Measurements from ENCODE around the gene UQCC2.
A peak's percentile ranks its signal among the peaks of the same experiment; 100 is the strongest.

UQCC2 gene

DNA sequence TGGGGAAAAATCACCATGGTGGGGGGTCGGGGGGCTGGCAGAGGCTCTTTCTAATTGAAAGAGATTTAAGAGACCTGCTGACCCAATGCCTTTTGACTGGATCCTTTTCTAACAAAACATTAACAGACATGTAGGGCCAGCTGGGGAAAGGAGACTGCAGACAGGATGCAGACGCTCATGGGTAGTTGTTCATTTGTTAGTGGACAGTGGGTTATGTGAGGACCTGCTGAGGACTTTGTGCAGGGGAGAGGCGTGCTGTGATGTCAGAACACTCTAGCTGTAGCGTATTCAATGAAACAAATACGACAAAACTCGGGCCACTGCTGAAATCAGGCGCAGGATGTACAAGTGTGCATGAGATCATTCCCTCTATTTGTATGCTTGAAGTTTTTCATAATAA, 34.0 kb upstream of the UQCC2 start:
- DNase-seq (ENCODE audit: extremely low spot score) = no peak
- TF ChIP-seq NFRKB (IDR thresholded peaks at IDR 0.05) (no peak), HDGF (IDR thresholded peaks at IDR 0.05; ENCODE audit: borderline replicate concordance) (no peak), ARNT (IDR thresholded peaks at IDR 0.05) (no peak), ELF4 (IDR thresholded peaks at IDR 0.05) (no peak), TARDBP (IDR thresholded peaks at IDR 0.05) (no peak), CTBP1 (IDR thresholded peaks at IDR 0.05; ENCODE audit: borderline replicate concordance) (no peak), SUZ12 (IDR thresholded peaks at IDR 0.05) (no peak), FOXK2 (IDR thresholded peaks at IDR 0.05) (no peak), L3MBTL2 (conservative IDR thresholded peaks at IDR 0.05) (no peak), ZNF384 (IDR thresholded peaks at IDR 0.05) (no peak), FOXA1 (IDR thresholded peaks at IDR 0.05) (no peak), LEF1 (IDR thresholded peaks at IDR 0.05; ENCODE audit: borderline replicate concordance) (no peak), SP1 (IDR thresholded peaks at IDR 0.05) (no peak)
- TF ChIP-seq, protein P1, sequence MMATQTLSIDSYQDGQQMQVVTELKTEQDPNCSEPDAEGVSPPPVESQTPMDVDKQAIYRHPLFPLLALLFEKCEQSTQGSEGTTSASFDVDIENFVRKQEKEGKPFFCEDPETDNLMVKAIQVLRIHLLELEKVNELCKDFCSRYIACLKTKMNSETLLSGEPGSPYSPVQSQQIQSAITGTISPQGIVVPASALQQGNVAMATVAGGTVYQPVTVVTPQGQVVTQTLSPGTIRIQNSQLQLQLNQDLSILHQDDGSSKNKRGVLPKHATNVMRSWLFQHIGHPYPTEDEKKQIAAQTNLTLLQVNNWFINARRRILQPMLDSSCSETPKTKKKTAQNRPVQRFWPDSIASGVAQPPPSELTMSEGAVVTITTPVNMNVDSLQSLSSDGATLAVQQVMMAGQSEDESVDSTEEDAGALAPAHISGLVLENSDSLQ (IDR thresholded peaks at IDR 0.05) = no peak
- ChIA-PET POLR2A (interaction anchor here (2.6 kb wide), 1 partner anchor 34 kb away, joined by 10 read pairs; the partner anchor contains the start of gene UQCC2), CTCF (interaction anchor here (0.6 to 1.9 kb wide), 6 partner anchors 9 to 405 kb away, joined by 3 to 11 read pairs (median 5); no protein-coding TSS in a partner anchor)

DNA sequence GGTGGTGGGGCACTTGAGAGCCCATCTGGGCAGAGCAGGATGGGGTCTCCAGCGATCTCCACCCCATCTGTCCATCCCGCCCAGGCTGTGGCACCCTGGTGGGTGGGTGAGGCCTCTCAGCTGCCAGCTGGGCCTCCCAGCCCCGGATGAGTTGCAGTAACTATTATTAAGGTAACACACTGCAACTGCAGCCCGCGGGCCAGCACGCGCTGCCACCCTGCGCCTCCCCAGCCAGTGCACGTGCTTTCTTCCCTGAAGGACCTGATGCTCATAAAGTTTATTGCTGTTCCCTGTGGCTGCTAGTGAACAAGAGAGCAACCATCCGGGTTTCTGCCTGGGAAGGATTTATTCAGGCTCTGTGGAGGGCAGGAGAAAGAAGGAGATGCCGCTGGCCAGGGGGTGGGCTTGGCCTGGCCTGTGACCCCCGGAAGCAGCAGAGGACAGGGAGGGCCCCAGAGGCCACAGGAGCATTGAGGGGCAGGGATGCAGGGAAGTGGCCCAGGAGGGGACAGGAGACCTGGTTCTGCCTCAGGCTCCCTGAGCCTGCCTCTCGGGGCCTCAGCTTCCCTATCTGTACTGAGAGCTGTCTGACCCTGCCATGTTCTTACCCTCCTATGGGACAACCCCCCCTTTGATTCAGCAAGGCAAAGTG, 33.5 kb upstream of the UQCC2 start:
- TF ChIP-seq BHLHE40 (IDR thresholded peaks at IDR 0.05; ENCODE audit: borderline replicate concordance) = no peak
- TF ChIP-seq ELF4 (IDR thresholded peaks at IDR 0.05) = no peak
- TF ChIP-seq L3MBTL2 (conservative IDR thresholded peaks at IDR 0.05) = peak; percentile 79
- no peak for TF ChIP-seq NFRKB (IDR thresholded peaks at IDR 0.05)
- no peak for TF ChIP-seq SP1 (IDR thresholded peaks at IDR 0.05)
- ChIA-PET POLR2A (interaction anchor here (0.8 to 2.6 kb wide), 2 partner anchors 10 to 34 kb away, joined by 3 to 10 read pairs; partner anchors contain the start of gene UQCC2), CTCF (interaction anchor here (0.6 to 2.0 kb wide), 7 partner anchors 14 to 405 kb away, joined by 3 to 11 read pairs (median 6); partner anchors contain the start of gene UQCC2)
- DNase-seq (ENCODE audit: extremely low spot score) = peak; percentile 53

DNA sequence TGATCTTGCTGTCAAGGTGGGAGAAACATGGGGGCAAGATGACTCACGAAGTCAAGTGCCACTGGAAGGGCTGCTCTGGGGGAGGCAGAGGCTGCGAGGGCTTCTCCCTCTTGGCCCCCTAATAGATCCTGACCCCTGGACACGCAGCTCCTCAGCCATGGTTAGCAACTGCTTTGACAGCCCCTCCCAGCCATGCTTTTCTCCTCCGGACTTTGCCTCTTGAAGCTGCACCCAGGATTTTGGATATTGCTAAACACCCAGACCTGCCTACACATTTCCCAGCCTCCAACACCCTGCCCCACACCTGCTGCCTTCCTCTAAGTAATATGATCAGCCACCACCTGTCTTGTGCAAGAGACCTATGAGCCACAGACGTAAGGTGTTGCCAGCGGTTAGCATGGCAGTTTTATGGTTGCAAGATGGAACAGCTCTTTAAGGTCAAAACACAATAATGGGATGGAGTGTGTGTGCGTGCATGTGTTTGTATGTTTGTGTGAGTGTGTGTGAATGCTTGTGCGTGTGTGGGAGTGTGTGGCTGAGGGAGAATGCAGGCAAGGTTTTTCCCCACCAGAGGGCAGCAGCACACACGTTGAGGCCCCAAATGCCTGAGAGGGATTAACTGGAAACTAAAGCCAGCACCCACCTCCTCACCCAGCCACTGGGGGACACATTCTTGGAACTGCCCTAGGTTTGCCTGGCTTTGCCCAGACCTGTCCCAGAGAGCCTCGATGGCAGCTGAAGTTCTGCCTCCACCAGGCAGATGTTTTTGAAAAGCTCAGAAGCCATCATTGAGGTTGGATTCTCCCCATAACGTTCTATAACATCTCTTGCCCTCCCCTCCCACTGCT, 32.7 kb upstream of the UQCC2 start:
- TF ChIP-seq SUZ12 (IDR thresholded peaks at IDR 0.05) (no peak), NFRKB (IDR thresholded peaks at IDR 0.05) (no peak), ARNT (IDR thresholded peaks at IDR 0.05) (peak; percentile 41; the same call in 1 of the 2 replicates), FOXA1 (IDR thresholded peaks at IDR 0.05) (no peak), SP1 (IDR thresholded peaks at IDR 0.05) (no peak)
- TF ChIP-seq, protein P1 (IDR thresholded peaks at IDR 0.05) = no peak
- POLR2A ChIA-PET = interaction anchor here (0.8 kb wide), 1 partner anchor 9 kb away, joined by 3 read pairs; no protein-coding TSS in a partner anchor
- CTCF ChIA-PET = interaction anchor here (0.6 to 2.0 kb wide), 11 partner anchors 11 to 548 kb away, joined by 3 to 11 read pairs (median 4); partner anchors contain the start of gene UQCC2
- DNase-seq (ENCODE audit: extremely low spot score) = peak; percentile 87

- TF ChIP-seq BHLHE40 (IDR thresholded peaks at IDR 0.05; ENCODE audit: borderline replicate concordance) (no peak), L3MBTL2 (conservative IDR thresholded peaks at IDR 0.05) (no peak), ELF4 (IDR thresholded peaks at IDR 0.05) (no peak), SP1 (IDR thresholded peaks at IDR 0.05) (no peak), LEF1 (IDR thresholded peaks at IDR 0.05; ENCODE audit: borderline replicate concordance) (no peak), TARDBP (IDR thresholded peaks at IDR 0.05) (no peak), NFRKB (IDR thresholded peaks at IDR 0.05) (no peak), FOXA1 (IDR thresholded peaks at IDR 0.05) (no peak), SUZ12 (IDR thresholded peaks at IDR 0.05) (no peak), ARNT (IDR thresholded peaks at IDR 0.05) (no peak), FOXK2 (IDR thresholded peaks at IDR 0.05) (no peak), CTBP1 (IDR thresholded peaks at IDR 0.05; ENCODE audit: borderline replicate concordance) (no peak), ZNF384 (IDR thresholded peaks at IDR 0.05) (no peak)
- TF ChIP-seq, protein P1 (IDR thresholded peaks at IDR 0.05) = no peak
- CTCF ChIA-PET = interaction anchor here (0.6 to 1.1 kb wide), 2 partner anchors 19 to 29 kb away, joined by 3 to 4 read pairs; no protein-coding TSS in a partner anchor
- no peak for DNase-seq (ENCODE audit: extremely low spot score)
- POLR2A ChIA-PET = interaction anchor here (1.2 kb wide), 1 partner anchor 20 kb away, joined by 3 read pairs; no protein-coding TSS in a partner anchor
Observed at GRCh38 chr6:33742837-33743236, 31.3 kb upstream of the UQCC2 start.

DNA sequence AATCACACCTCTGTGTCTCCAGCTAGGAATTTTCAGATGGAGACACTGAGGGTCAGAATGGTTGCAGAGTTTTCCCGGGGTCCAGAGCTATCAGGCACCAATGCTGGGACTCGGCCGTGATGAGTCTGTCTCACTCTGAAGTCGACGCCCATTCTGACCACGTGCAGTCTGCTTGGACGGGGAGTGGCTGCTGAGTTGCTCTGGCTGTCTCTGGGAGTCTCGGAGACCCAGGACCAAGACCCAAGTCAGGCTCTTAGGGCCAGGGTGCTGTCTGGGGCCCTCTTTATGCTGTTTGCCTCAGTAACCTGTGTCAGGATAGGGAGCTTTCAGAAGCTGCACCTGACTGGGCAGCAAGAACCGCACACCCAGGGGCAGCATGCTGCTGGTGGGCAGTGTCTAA, 30.6 kb upstream of the UQCC2 start:
- ChIA-PET CTCF (interaction anchor here (1.4 kb wide), 1 partner anchor 19 kb away, joined by 5 read pairs; no protein-coding TSS in a partner anchor), POLR2A (interaction anchor here (1.2 kb wide), 1 partner anchor 20 kb away, joined by 3 read pairs; no protein-coding TSS in a partner anchor)
- DNase-seq (ENCODE audit: extremely low spot score) = no peak
- TF ChIP-seq L3MBTL2 (conservative IDR thresholded peaks at IDR 0.05) (no peak), ELF4 (IDR thresholded peaks at IDR 0.05) (no peak), BHLHE40 (IDR thresholded peaks at IDR 0.05; ENCODE audit: borderline replicate concordance) (no peak), CTBP1 (IDR thresholded peaks at IDR 0.05; ENCODE audit: borderline replicate concordance) (no peak), FOXM1 (IDR thresholded peaks at IDR 0.05; ENCODE audit: borderline replicate concordance) (no peak), FOXA1 (IDR thresholded peaks at IDR 0.05) (no peak), LEF1 (IDR thresholded peaks at IDR 0.05; ENCODE audit: borderline replicate concordance) (no peak)
- TF ChIP-seq, protein P1 (IDR thresholded peaks at IDR 0.05) = no peak
